DMS53 treated with DMSO at 0.1 percent for 48 hours (cell line): ENCODE measurements around the gene CAMTA1.

Experiments used
- DNase-seq: peaks from one replicate; lab custom pipeline; 2025; ENCODE audit not compliant: unreplicated experiment; lab: John Stamatoyannopoulos, UW

The CAMTA1 gene

GRCh38 chr1:7795406-7795805, 1010.2 kb downstream of the CAMTA1 start:
- no peak for DNase-seq

- no peak for DNase-seq
These were observed 1020.2 kb downstream of the CAMTA1 start for GRCh38 chr1:7805460-7805859.

- peak; percentile 38 for DNase-seq
These were observed 1023.1 kb downstream of the CAMTA1 start for GRCh38 chr1:7808253-7808844.

GRCh38 chr1:7809742-7810141, 1024.5 kb downstream of the CAMTA1 start:
- DNase-seq: no peak

GRCh38 chr1:7810395-7810794, 1025.1 kb downstream of the CAMTA1 start:
- DNase-seq: no peak

GRCh38 chr1:7811476-7811875, 1026.2 kb downstream of the CAMTA1 start:
- DNase-seq: no peak

GRCh38 chr1:7813677-7814373, 1028.6 kb downstream of the CAMTA1 start:
- no peak for DNase-seq
